ENCODE measurements around the gene OSBPL2. TPM values are rescaled to one million over a fixed set of nuclear protein-coding genes. Genes with fewer than 3 reads are reported as not detected.

OSBPL2 gene
- total and polyA plus RNA-seq, 2 donors (not counting 1 experiment from before 2014, with no cell fraction given) = 13.3 to 27.9 TPM

DNA sequence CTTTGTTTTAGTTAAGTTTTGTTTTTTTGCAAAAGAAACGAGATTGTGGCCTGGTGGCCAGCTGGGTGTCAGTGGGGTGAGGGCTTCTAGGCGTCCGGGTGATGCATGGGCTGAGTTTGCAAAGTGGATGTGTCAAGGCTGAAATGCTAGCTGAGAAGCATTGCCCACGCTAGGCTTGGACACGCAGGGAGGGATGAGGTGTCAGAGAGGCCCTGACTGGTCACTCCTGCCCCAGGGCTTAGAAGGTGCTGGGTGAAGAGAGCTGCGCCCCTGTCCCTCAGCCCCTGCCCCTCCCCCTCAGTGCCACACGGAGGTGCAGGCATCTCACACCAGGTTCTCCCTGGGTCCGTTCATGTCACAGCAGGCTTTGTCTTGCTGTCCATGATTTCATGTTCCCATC, 8.1 kb downstream of the OSBPL2 start:
- no peak for TF ChIP-seq EZH2 (IDR thresholded peaks at IDR 0.05; ENCODE audit: low read length, missing control alignments)
- TF ChIP-seq, protein P1, sequence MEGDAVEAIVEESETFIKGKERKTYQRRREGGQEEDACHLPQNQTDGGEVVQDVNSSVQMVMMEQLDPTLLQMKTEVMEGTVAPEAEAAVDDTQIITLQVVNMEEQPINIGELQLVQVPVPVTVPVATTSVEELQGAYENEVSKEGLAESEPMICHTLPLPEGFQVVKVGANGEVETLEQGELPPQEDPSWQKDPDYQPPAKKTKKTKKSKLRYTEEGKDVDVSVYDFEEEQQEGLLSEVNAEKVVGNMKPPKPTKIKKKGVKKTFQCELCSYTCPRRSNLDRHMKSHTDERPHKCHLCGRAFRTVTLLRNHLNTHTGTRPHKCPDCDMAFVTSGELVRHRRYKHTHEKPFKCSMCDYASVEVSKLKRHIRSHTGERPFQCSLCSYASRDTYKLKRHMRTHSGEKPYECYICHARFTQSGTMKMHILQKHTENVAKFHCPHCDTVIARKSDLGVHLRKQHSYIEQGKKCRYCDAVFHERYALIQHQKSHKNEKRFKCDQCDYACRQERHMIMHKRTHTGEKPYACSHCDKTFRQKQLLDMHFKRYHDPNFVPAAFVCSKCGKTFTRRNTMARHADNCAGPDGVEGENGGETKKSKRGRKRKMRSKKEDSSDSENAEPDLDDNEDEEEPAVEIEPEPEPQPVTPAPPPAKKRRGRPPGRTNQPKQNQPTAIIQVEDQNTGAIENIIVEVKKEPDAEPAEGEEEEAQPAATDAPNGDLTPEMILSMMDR (conservative IDR thresholded peaks at IDR 0.05 in 1 of 2, IDR thresholded peaks at IDR 0.05 in 1 of 2; ENCODE audit: low read depth in 1 of 2, low read length in 2 of 2) = no peak
- H4K20me1 ChIP-seq (ENCODE audit: control insufficient read depth, extremely low read depth, insufficient read depth, low read length) = peaks cover 3% of the 10 kb centered on the region
- no peak for DNase-seq (ENCODE audit: low read depth in 2 of 2)
- no peak overlapping the region for H3K27ac ChIP-seq (ENCODE audit: insufficient read depth, low read length)
- no peaks in the 10 kb centered on the region for H3K9me3 ChIP-seq (ENCODE audit: control insufficient read depth, insufficient read depth, low read depth, low read length)
- no peak overlapping the region for H2AFZ ChIP-seq (ENCODE audit: low read length)
- peaks cover 9% of the 10 kb centered on the region for H3K79me2 ChIP-seq (ENCODE audit: control insufficient read depth, insufficient read depth, low read length)
- H3K9ac ChIP-seq (ENCODE audit: insufficient read depth, low read length) = no peak overlapping the region
- H3K4me2 ChIP-seq (ENCODE audit: extremely low read depth, insufficient read depth, low read length) = no peak overlapping the region
- no peaks in the 10 kb centered on the region for H3K27me3 ChIP-seq (ENCODE audit: control insufficient read depth, insufficient read depth, low read length)
- no peak overlapping the region for H3K4me3 ChIP-seq (replicated peaks in 1 of 4; ENCODE audit: control extremely low read depth in 1 of 4, insufficient read depth in 1 of 4, low read depth in 3 of 4, low read length in 4 of 4)
- peaks cover 2% of the 10 kb centered on the region for H3K36me3 ChIP-seq (ENCODE audit: control insufficient read depth, insufficient read depth, low read length)
- H3K4me1 ChIP-seq (ENCODE audit: control insufficient read depth, extremely low read depth, insufficient read depth, low read length) = no peaks in the 10 kb centered on the region

DNA sequence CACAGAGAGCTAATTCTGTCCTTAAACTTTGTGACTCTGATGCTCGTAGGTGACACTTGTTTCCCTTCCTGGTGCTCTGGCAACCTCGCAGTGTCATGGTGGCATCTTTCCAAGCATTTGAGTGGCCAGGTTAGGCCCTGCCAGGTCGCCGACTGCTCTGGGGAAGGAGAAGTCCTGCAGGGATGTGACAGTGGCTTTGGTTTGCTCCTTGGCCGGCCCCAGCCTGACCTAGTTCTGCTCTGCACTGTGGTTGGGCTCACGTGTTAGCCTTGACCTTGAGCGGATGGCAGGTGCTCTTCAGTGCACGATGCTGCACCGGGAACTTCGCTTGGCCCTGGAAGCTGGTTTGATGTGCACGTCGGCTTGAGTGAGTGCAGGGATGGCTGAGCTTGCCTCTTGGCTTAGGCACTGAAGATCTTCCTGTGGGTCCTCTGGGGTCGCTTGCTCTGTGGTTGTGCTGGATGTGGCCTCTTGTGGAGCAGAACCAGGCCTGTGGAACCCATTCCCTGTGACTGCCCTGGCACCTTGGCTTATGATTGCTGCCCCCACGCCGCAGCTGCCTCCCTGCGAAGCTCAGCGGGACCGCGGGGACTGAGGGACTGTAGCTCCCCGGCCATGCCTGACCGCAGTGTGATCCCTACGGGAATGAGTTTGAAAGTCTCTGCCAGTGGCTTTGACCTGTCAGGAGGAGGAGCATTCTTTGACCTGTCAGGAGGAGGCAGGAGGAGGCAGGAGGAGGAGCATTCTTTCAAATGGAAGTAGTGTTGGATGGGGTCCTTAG, 8.7 kb downstream of the OSBPL2 start:
- Histone ChIP-seq H3K4me1 (ENCODE audit: control insufficient read depth, extremely low read depth, insufficient read depth, low read length) (no peaks in the 10 kb centered on the region), H3K4me3 (replicated peaks in 1 of 4; ENCODE audit: control extremely low read depth in 1 of 4, insufficient read depth in 1 of 4, low read depth in 3 of 4, low read length in 4 of 4) (no peak overlapping the region), H3K9me3 (ENCODE audit: control insufficient read depth, insufficient read depth, low read depth, low read length) (no peaks in the 10 kb centered on the region), H3K27ac (ENCODE audit: insufficient read depth, low read length) (no peak overlapping the region), H3K79me2 (ENCODE audit: control insufficient read depth, insufficient read depth, low read length) (peaks cover 7% of the 10 kb centered on the region), H3K27me3 (ENCODE audit: control insufficient read depth, insufficient read depth, low read length) (no peaks in the 10 kb centered on the region), H3K9ac (ENCODE audit: insufficient read depth, low read length) (no peak overlapping the region), H4K20me1 (ENCODE audit: control insufficient read depth, extremely low read depth, insufficient read depth, low read length) (peaks cover 3% of the 10 kb centered on the region), H3K36me3 (ENCODE audit: control insufficient read depth, insufficient read depth, low read length) (peaks cover 2% of the 10 kb centered on the region), H3K4me2 (ENCODE audit: extremely low read depth, insufficient read depth, low read length) (no peak overlapping the region), H2AFZ (ENCODE audit: low read length) (no peak overlapping the region)
- DNase-seq (ENCODE audit: low read depth in 2 of 2) = no peak
- TF ChIP-seq, protein P1 (conservative IDR thresholded peaks at IDR 0.05 in 1 of 2, IDR thresholded peaks at IDR 0.05 in 1 of 2; ENCODE audit: low read depth in 1 of 2, low read length in 2 of 2) = no peak
- TF ChIP-seq EZH2 (IDR thresholded peaks at IDR 0.05; ENCODE audit: low read length, missing control alignments) = no peak

DNA sequence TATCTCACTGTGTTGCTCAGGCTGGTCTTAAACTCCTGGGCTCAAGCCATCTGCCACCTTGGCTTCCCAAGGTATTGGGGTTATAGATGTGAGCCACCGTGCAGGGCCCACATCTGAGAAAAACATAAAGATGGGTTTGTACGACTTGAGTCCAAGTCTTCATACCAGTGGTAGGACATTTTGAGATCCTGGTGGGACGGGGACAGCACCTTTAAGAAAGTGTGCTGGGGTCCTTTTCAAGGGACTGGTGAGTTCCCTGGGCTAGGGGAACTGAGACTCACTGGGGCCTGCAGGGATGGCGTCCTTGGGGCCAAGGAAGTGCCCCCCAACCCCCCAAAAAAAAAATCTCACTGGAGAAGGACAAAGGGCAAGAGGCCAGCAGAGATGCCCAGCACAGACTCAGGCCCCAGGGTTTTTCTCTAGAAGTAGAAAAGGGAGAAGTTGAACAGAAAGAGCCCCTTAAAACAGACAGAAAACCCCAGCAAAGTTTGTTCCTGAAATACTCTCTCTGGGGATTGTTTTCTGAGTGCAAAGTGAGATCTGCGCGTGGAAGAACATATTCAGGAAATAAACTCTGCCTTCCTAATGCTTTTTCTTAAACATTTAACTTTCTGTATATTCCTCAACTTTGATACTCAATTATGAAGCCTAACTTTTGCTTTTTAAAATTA, 10.7 kb downstream of the OSBPL2 start:
- no peak overlapping the region for H3K4me2 ChIP-seq (ENCODE audit: extremely low read depth, insufficient read depth, low read length)
- no peaks in the 10 kb centered on the region for H3K27me3 ChIP-seq (ENCODE audit: control insufficient read depth, insufficient read depth, low read length)
- no peak overlapping the region for H2AFZ ChIP-seq (ENCODE audit: low read length)
- no peak overlapping the region for H3K9ac ChIP-seq (ENCODE audit: insufficient read depth, low read length)
- H3K36me3 ChIP-seq (ENCODE audit: control insufficient read depth, insufficient read depth, low read length) = no peaks in the 10 kb centered on the region
- peaks cover 5% of the 10 kb centered on the region for H3K79me2 ChIP-seq (ENCODE audit: control insufficient read depth, insufficient read depth, low read length)
- H3K4me1 ChIP-seq (ENCODE audit: control insufficient read depth, extremely low read depth, insufficient read depth, low read length) = no peaks in the 10 kb centered on the region
- peaks cover 3% of the 10 kb centered on the region for H4K20me1 ChIP-seq (ENCODE audit: control insufficient read depth, extremely low read depth, insufficient read depth, low read length)
- no peaks in the 10 kb centered on the region for H3K9me3 ChIP-seq (ENCODE audit: control insufficient read depth, insufficient read depth, low read depth, low read length)
- no peak overlapping the region for H3K4me3 ChIP-seq (replicated peaks in 1 of 4; ENCODE audit: control extremely low read depth in 1 of 4, insufficient read depth in 1 of 4, low read depth in 3 of 4, low read length in 4 of 4)
- no peak overlapping the region for H3K27ac ChIP-seq (ENCODE audit: insufficient read depth, low read length)
- no peak for DNase-seq (ENCODE audit: low read depth in 2 of 2)
- TF ChIP-seq, protein P1 (conservative IDR thresholded peaks at IDR 0.05 in 1 of 2, IDR thresholded peaks at IDR 0.05 in 1 of 2; ENCODE audit: low read depth in 1 of 2, low read length in 2 of 2) = no peak
